IMR-90 (cell line): Measurements from ENCODE around the gene KCNH2. TPM values are rescaled to one million over a fixed set of nuclear protein-coding genes. Genes with fewer than 3 reads are reported as not detected.

Experiments
- ATAC-seq: fragments of 200-7000 bp; cut with Tn5 transposase; 2 replicates; pipeline ENCODE4 v1.9.1; 2020; ENCODE audit warnings: low read depth, mild to moderate bottlenecking, moderate library complexity
- BruUV-seq: library from RNA; stranded (reverse); fragments of 400-500 nt; replicated peaks from 2 replicates; lab custom pipeline; 2021; lab: Mats Ljungman, UMichigan
- CTCF ChIA-PET: fragments of 300-600 bp; formaldehyde crosslinking; extraction: SDS; loops from one replicate; lab custom pipeline; 2021; ENCODE audit warnings: antibody characterized with exemption; lab: Yijun Ruan, JAX
- POLR2A ChIA-PET: fragments of 300-600 bp; sonication (Branson Sonifier 250); formaldehyde crosslinking; loops from one replicate; lab custom pipeline; 2022; ENCODE audit warnings: antibody characterized with exemption; ENCODE audit not compliant: unreplicated experiment; lab: Charles Lee
- DNase-seq: peaks from one replicate; pipeline ENCODE4 v3.0.0; 2013
- H2AFZ ChIP-seq: replicated peaks from 2 replicates; pipeline ENCODE3; 2013; ENCODE audit warnings: low read length, mild to moderate bottlenecking; ENCODE audit not compliant: poor library complexity
- H2AK5ac ChIP-seq: 2 replicates; pipeline ENCODE4 v1.6.1; 2013; ENCODE audit warnings: low read depth, low read length, inconsistent platforms
- H2AK9ac ChIP-seq: replicated peaks from 2 replicates; pipeline ENCODE3; 2013; ENCODE audit warnings: mild to moderate bottlenecking, low read depth, low read length, moderate library complexity; ENCODE audit not compliant: poor library complexity
- H2BK120ac ChIP-seq: 2 replicates; pipeline ENCODE4 v1.6.1; 2013; ENCODE audit warnings: low read depth, low read length, inconsistent platforms
- H2BK15ac ChIP-seq: 3 replicates; pipeline ENCODE4 v1.6.1; 2013; ENCODE audit warnings: low read depth, low read length, inconsistent platforms
- H2BK20ac ChIP-seq: 2 replicates; pipeline ENCODE4 v1.6.1; 2013; ENCODE audit warnings: low read depth, mild to moderate bottlenecking, inconsistent platforms, low read length, moderate library complexity
- H2BK5ac ChIP-seq: 2 replicates; pipeline ENCODE4 v1.6.1; 2013; ENCODE audit warnings: mild to moderate bottlenecking, low read depth, low read length, inconsistent platforms; ENCODE audit not compliant: poor library complexity, severe bottlenecking
- H3K14ac ChIP-seq: replicated peaks from 2 replicates; pipeline ENCODE4 v1.6.1; 2013; ENCODE audit warnings: low read depth, low read length, inconsistent platforms
- H3K18ac ChIP-seq: 2 replicates; pipeline ENCODE4 v1.6.1; 2013; ENCODE audit warnings: low read depth, low read length, control low read depth
- H3K23ac ChIP-seq: 2 replicates; pipeline ENCODE4 v1.6.1; 2013; ENCODE audit warnings: low read depth, low read length, inconsistent platforms
- H3K27ac ChIP-seq: 2 replicates; pipeline ENCODE4 v1.5.1; 2013; ENCODE audit warnings: mild to moderate bottlenecking, control low read depth, low read length; ENCODE audit not compliant: insufficient read depth
- H3K27me3 ChIP-seq: 2 replicates; pipeline ENCODE4 v1.6.1; 2013; ENCODE audit warnings: low read length; ENCODE audit not compliant: control insufficient read depth, insufficient read depth
- H3K36me3 ChIP-seq: 2 replicates; pipeline ENCODE4 v1.6.1; 2013; ENCODE audit warnings: low read length, mixed read lengths; ENCODE audit not compliant: control insufficient read depth, insufficient read depth
- H3K4ac ChIP-seq: 2 replicates; pipeline ENCODE4 v1.6.1; 2013; ENCODE audit warnings: low read depth, low read length, inconsistent platforms
- H3K4me1 ChIP-seq: 2 replicates; pipeline ENCODE4 v1.6.1; 2013; ENCODE audit warnings: low read length, mixed read lengths; ENCODE audit not compliant: control insufficient read depth, insufficient read depth
- H3K4me2 ChIP-seq: 2 replicates; pipeline ENCODE4 v1.6.1; 2013; ENCODE audit warnings: low read depth, mild to moderate bottlenecking, control low read depth, low read length, moderate library complexity
- H3K4me3 ChIP-seq: 2 replicates; pipeline ENCODE4 v1.5.1; 2013; ENCODE audit warnings: low read depth, mild to moderate bottlenecking, control low read depth, low read length, moderate library complexity; ENCODE audit not compliant: insufficient read depth
- H3K56ac ChIP-seq: 2 replicates; pipeline ENCODE4 v1.6.1; 2013; ENCODE audit warnings: low read length, inconsistent platforms; ENCODE audit not compliant: insufficient read depth; ENCODE audit errors: extremely low read depth
- H3K79me1 ChIP-seq, 2 experiments: 2 replicates each; pipeline ENCODE4 v1.6.1; 2013; ENCODE audit warnings: low read length in 2 of 2, inconsistent platforms in 1 of 2, low read depth in 1 of 2
- H3K9ac ChIP-seq: 2 replicates; pipeline ENCODE4 v1.6.1; 2013; ENCODE audit warnings: low read depth, low read length, control low read depth
- H3K9me1 ChIP-seq: 2 replicates; pipeline ENCODE4 v1.6.1; 2013; ENCODE audit warnings: low read length, inconsistent platforms; ENCODE audit not compliant: insufficient read depth
- H3K9me3 ChIP-seq: 2 replicates; pipeline ENCODE4 v1.6.1; 2013; ENCODE audit warnings: low read length; ENCODE audit not compliant: control insufficient read depth, insufficient read depth
- H4K20me1 ChIP-seq: 2 replicates; pipeline ENCODE4 v1.6.1; 2013; ENCODE audit warnings: low read length, inconsistent platforms; ENCODE audit not compliant: insufficient read depth
- H4K5ac ChIP-seq: 2 replicates; pipeline ENCODE4 v1.6.1; 2013; ENCODE audit warnings: mild to moderate bottlenecking, low read depth, low read length, control low read depth
- H4K8ac ChIP-seq, 2 experiments: 2 replicates each; pipeline ENCODE4 v1.6.1; 2013; ENCODE audit warnings: low read depth in 2 of 2, low read length in 2 of 2, control low read depth in 1 of 2, inconsistent platforms in 1 of 2
- H4K91ac ChIP-seq: 2 replicates; pipeline ENCODE4 v1.6.1; 2013; ENCODE audit warnings: low read depth, low read length, inconsistent platforms; ENCODE audit not compliant: insufficient read depth
- CHD1 ChIP-seq: IDR thresholded peaks from 2 replicates; pipeline ENCODE4 v1.6.1; 2012; ENCODE audit warnings: low read depth, low read length, improper control_type of control experiment
- FOS ChIP-seq: fragments of 150-350 bp; IDR thresholded peaks from 2 replicates; pipeline ENCODE4 v1.6.1; 2016; ENCODE audit warnings: low read depth, low read length
- MAZ ChIP-seq: IDR thresholded peaks from 2 replicates; pipeline ENCODE4 v1.6.1; 2012; ENCODE audit warnings: low read depth, mild to moderate bottlenecking, low read length, improper control_type of control experiment, moderate library complexity, borderline replicate concordance
- NFE2L2 ChIP-seq: fragments of 150-350 bp; IDR thresholded peaks from 2 replicates; pipeline ENCODE4 v1.6.1; 2016; ENCODE audit warnings: low read depth, mild to moderate bottlenecking, low read length
- POLR2A ChIP-seq: IDR thresholded peaks from 2 replicates; pipeline ENCODE4 v1.6.1; 2012; ENCODE audit warnings: mild to moderate bottlenecking, low read depth, low read length
- RCOR1 ChIP-seq: IDR thresholded peaks from 2 replicates; pipeline ENCODE4 v1.6.1; 2012; ENCODE audit warnings: mild to moderate bottlenecking, low read length, improper control_type of control experiment; ENCODE audit not compliant: insufficient replicate concordance
- SMC3 ChIP-seq: fragments of 150-350 bp; IDR thresholded peaks from 2 replicates; pipeline ENCODE4 v1.6.1; 2016; ENCODE audit warnings: low read depth, mild to moderate bottlenecking, antibody characterized with exemption, low read length, moderate library complexity
- WGBS, 2 experiments: methylation state at CpG; one replicate each; pipeline versions ENCODE4 v1.1.5 to v1.1.7; 2013; ENCODE audit warnings: missing lambda C conversion rate in 2 of 2; ENCODE audit not compliant: insufficient read length in 1 of 2; ENCODE audit errors: extremely low coverage in 2 of 2; 5-methylcytosine and 5-hydroxymethylcytosine counted together
- dilution Hi-C: fragments of 300-500 bp; cut with HindIII; formaldehyde crosslinking; loops from one replicate; pipeline ENCODE4 v1.14.3; 2018; ENCODE audit warnings: low sequenced_read_pairs; ENCODE audit not compliant: unreplicated experiment
- in situ Hi-C: fragments of 300-500 bp; cut with MboI; formaldehyde crosslinking; loops from 3 replicates; pipeline ENCODE4 v1.14.3; 2019; ENCODE audit warnings: low sequenced_read_pairs, inconsistent platforms, mixed read lengths
- intact Hi-C: fragments of 100-400 bp; cut with micrococcal nuclease; formaldehyde crosslinking; loops from 2 replicates; pipeline ENCODE4 v1.10.0; 2022
- polyA plus RNA-seq, 3 experiments: library from polyadenylated mRNA; depleted of rRNA; stranded (reverse); fragments of >200 nt; gene quantifications; 2 replicates each; pipeline ENCODE4 v1.2.3, GENCODE V29; 2012; ENCODE audit warnings: low replicate concordance in 1 of 3
- total RNA-seq: library from RNA; depleted of rRNA; stranded (reverse); fragments of >200 nt; gene quantifications from 2 replicates; pipeline ENCODE4 v1.2.3, GENCODE V29; 2012
- TF ChIP-seq, protein P1 (sequence below): conservative IDR thresholded peaks from 2 replicates; pipeline ENCODE4 v1.5.1; 2012; ENCODE audit warnings: mild to moderate bottlenecking, low read depth, low read length, improper control_type of control experiment
- TF ChIP-seq, protein P2 (sequence below): fragments of 150-350 bp; IDR thresholded peaks from 2 replicates; pipeline ENCODE4 v1.6.1; 2016; ENCODE audit warnings: low read depth, mild to moderate bottlenecking, low read length, moderate library complexity, borderline replicate concordance

The KCNH2 gene
- total and polyA plus RNA-seq, 2 of the 4 experiments (the other 2 are of a cell fraction): 0.90 to 2.1 TPM

DNA sequence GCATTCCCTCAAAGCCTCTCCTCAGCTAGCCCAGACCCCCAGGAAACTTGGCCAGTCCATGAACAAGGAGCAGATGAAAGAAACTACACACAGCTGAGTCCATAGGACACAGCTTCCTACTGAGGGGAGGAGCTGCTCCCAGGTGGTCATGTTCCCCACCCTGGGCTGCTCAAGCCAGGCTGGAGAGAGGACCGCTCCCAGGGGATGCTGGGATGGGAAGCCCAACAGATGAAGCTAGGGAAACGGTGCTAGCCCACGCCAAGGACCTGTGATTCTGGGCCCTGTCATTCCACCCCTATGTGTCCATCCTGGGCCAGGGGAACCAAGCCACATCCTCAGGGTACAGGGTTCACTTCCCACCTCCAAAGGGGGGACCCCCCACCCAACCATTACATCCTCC is 19.0 kb downstream of the KCNH2 start:
- H3K23ac ChIP-seq: no peak overlapping the region
- H3K36me3 ChIP-seq: no peaks in the 10 kb centered on the region; the same call in 1 of the 2 replicates
- no peak overlapping the region for H2BK120ac ChIP-seq
- H3K9me3 ChIP-seq: no peaks in the 10 kb centered on the region
- no peak for DNase-seq
- no peak overlapping the region for H3K27ac ChIP-seq
- no peak for ATAC-seq
- no peak overlapping the region for H2BK15ac ChIP-seq
- no peak overlapping the region for H4K91ac ChIP-seq
- no peak for TF ChIP-seq RCOR1
- no peak for TF ChIP-seq NFE2L2
- TF ChIP-seq MAZ: no peak
- TF ChIP-seq CHD1: no peak
- TF ChIP-seq FOS: no peak
- TF ChIP-seq SMC3: no peak
- TF ChIP-seq, protein P1, sequence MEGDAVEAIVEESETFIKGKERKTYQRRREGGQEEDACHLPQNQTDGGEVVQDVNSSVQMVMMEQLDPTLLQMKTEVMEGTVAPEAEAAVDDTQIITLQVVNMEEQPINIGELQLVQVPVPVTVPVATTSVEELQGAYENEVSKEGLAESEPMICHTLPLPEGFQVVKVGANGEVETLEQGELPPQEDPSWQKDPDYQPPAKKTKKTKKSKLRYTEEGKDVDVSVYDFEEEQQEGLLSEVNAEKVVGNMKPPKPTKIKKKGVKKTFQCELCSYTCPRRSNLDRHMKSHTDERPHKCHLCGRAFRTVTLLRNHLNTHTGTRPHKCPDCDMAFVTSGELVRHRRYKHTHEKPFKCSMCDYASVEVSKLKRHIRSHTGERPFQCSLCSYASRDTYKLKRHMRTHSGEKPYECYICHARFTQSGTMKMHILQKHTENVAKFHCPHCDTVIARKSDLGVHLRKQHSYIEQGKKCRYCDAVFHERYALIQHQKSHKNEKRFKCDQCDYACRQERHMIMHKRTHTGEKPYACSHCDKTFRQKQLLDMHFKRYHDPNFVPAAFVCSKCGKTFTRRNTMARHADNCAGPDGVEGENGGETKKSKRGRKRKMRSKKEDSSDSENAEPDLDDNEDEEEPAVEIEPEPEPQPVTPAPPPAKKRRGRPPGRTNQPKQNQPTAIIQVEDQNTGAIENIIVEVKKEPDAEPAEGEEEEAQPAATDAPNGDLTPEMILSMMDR: no peak
- TF ChIP-seq POLR2A: no peak
- TF ChIP-seq, protein P2, sequence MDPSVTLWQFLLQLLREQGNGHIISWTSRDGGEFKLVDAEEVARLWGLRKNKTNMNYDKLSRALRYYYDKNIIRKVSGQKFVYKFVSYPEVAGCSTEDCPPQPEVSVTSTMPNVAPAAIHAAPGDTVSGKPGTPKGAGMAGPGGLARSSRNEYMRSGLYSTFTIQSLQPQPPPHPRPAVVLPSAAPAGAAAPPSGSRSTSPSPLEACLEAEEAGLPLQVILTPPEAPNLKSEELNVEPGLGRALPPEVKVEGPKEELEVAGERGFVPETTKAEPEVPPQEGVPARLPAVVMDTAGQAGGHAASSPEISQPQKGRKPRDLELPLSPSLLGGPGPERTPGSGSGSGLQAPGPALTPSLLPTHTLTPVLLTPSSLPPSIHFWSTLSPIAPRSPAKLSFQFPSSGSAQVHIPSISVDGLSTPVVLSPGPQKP: no peak
- no CpG with 5 or more reads among the region's 3 CpGs for WGBS, 2 experiments
- H3K4ac ChIP-seq: no peak overlapping the region
- no peak overlapping the region for H3K56ac ChIP-seq
- BruUV-seq: no TSS peak
- no peak overlapping the region for H2AK5ac ChIP-seq
- H3K27me3 ChIP-seq: no peaks in the 10 kb centered on the region
- H3K14ac ChIP-seq: no peak overlapping the region
- intact Hi-C loops: no loop called here
- peaks cover 20% of the 10 kb centered on the region; the same call in 1 of the 2 replicates for H3K4me1 ChIP-seq
- no peaks in the 10 kb centered on the region for H4K20me1 ChIP-seq
- POLR2A ChIA-PET: no interaction called here
- no peak overlapping the region for H4K8ac ChIP-seq
- no peak overlapping the region for H2BK5ac ChIP-seq
- no peaks in the 10 kb centered on the region for H3K9me1 ChIP-seq
- H3K79me1 ChIP-seq: no peaks in the 10 kb centered on the region
- H2AFZ ChIP-seq: no peak overlapping the region
- no peak overlapping the region for H3K4me2 ChIP-seq
- CTCF ChIA-PET: no interaction called here
- H3K18ac ChIP-seq: no peak overlapping the region
- no peak overlapping the region for H2BK20ac ChIP-seq
- no peak overlapping the region for H4K5ac ChIP-seq
- in situ Hi-C loops: no loop called here
- H3K9ac ChIP-seq: no peak overlapping the region
- no peak overlapping the region for H2AK9ac ChIP-seq
- dilution Hi-C loops: no loop called here
- H3K4me3 ChIP-seq: no peak overlapping the region
